RWPE2 (cell line): ENCODE measurements around the gene PKNOX2.

Experiments
- ATAC-seq: fragments of 200-7000 bp; cut with Tn5 transposase; 3 replicates; pipeline ENCODE4 v1.9.1; 2021; ENCODE audit warnings: low read depth
- DNase-seq: peaks from one replicate; pipeline ENCODE4 v3.0.0-alpha.2; 2020; ENCODE audit warnings: low spot score
- H3K27ac ChIP-seq: fragments of 450-650 bp; 2 replicates; pipeline ENCODE4 v1.5.1; 2017; ENCODE audit warnings: mild to moderate bottlenecking; ENCODE audit not compliant: poor library complexity, severe bottlenecking
- H3K27me3 ChIP-seq: fragments of 250-450 bp; sonication (Bioruptor Pico); 2 replicates; pipeline ENCODE4 v1.5.1; 2021; ENCODE audit warnings: mild to moderate bottlenecking, moderate library complexity; ENCODE audit not compliant: insufficient read depth, poor library complexity, severe bottlenecking
- H3K36me3 ChIP-seq: fragments of 250-450 bp; sonication (Bioruptor Pico); 2 replicates; pipeline ENCODE4 v1.5.1; 2020; ENCODE audit warnings: low read depth, mild to moderate bottlenecking, moderate library complexity
- H3K4me1 ChIP-seq: fragments of 250-450 bp; sonication (Bioruptor Pico); 2 replicates; pipeline ENCODE4 v1.5.1; 2021; ENCODE audit warnings: mild to moderate bottlenecking, moderate library complexity; ENCODE audit not compliant: insufficient read depth, poor library complexity, severe bottlenecking
- H3K4me3 ChIP-seq: fragments of 250-450 bp; sonication (Bioruptor Pico); 2 replicates; pipeline ENCODE4 v1.5.1; 2021; ENCODE audit warnings: mild to moderate bottlenecking, moderate library complexity; ENCODE audit not compliant: severe bottlenecking
- H3K9me3 ChIP-seq: fragments of 250-450 bp; sonication (Bioruptor Pico); 2 replicates; pipeline ENCODE4 v1.5.1; 2021; ENCODE audit warnings: mild to moderate bottlenecking, moderate library complexity; ENCODE audit not compliant: severe bottlenecking
- TF ChIP-seq, protein P1 (sequence below): fragments of 450-650 bp; IDR thresholded peaks from one replicate; pipeline ENCODE4 v1.5.1; 2017; ENCODE audit warnings: mild to moderate bottlenecking, moderate library complexity; ENCODE audit not compliant: poor library complexity, severe bottlenecking

The PKNOX2 gene

GRCh38 chr11:125253795-125254525, 89.4 kb downstream of the PKNOX2 start:
- ATAC-seq = no peak
- TF ChIP-seq, protein P1, sequence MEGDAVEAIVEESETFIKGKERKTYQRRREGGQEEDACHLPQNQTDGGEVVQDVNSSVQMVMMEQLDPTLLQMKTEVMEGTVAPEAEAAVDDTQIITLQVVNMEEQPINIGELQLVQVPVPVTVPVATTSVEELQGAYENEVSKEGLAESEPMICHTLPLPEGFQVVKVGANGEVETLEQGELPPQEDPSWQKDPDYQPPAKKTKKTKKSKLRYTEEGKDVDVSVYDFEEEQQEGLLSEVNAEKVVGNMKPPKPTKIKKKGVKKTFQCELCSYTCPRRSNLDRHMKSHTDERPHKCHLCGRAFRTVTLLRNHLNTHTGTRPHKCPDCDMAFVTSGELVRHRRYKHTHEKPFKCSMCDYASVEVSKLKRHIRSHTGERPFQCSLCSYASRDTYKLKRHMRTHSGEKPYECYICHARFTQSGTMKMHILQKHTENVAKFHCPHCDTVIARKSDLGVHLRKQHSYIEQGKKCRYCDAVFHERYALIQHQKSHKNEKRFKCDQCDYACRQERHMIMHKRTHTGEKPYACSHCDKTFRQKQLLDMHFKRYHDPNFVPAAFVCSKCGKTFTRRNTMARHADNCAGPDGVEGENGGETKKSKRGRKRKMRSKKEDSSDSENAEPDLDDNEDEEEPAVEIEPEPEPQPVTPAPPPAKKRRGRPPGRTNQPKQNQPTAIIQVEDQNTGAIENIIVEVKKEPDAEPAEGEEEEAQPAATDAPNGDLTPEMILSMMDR = no peak
- no peaks in the 10 kb centered on the region for H3K27me3 ChIP-seq
- H3K27ac ChIP-seq = no peak overlapping the region
- H3K9me3 ChIP-seq = no peaks in the 10 kb centered on the region
- no peak overlapping the region for H3K4me3 ChIP-seq
- no peaks in the 10 kb centered on the region for H3K36me3 ChIP-seq
- no peak for DNase-seq
- no peaks in the 10 kb centered on the region for H3K4me1 ChIP-seq

DNA sequence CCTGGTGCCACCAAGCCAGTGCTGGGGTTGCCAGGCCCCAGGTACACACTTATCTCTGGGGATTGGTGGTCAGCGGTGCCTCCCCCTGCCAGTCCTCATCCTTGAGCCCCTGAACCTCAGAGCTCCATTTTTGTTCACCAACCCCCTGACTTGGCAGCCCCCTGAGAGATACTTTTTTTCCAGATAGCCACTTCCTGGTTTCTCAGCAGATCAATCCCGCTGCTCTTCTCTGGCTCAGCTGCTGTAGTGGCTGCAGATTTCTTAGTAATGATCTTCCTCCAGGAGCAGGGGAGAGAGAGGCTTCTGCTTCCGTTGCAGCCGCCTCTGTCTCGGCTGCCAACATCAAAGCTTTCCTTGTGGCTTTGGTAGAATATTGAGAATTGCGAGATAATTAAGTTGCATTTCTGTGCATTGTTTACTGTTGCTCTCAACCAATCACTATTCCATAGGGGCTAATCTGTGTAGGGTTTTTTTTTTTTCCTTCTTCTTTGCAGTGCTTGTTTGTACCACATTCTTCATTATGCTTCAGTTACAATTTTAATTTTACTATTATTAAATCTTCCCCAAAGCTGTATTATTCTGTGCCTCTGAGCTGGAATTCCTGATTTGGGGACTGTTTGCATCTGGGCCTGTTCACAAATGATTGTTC, 92.1 kb downstream of the PKNOX2 start:
- ATAC-seq = no peak
- Histone ChIP-seq H3K4me1 (no peaks in the 10 kb centered on the region), H3K27me3 (no peaks in the 10 kb centered on the region), H3K27ac (no peak overlapping the region), H3K9me3 (no peaks in the 10 kb centered on the region), H3K4me3 (no peak overlapping the region), H3K36me3 (no peaks in the 10 kb centered on the region)
- DNase-seq = no peak
- TF ChIP-seq, protein P1 = no peak

DNA sequence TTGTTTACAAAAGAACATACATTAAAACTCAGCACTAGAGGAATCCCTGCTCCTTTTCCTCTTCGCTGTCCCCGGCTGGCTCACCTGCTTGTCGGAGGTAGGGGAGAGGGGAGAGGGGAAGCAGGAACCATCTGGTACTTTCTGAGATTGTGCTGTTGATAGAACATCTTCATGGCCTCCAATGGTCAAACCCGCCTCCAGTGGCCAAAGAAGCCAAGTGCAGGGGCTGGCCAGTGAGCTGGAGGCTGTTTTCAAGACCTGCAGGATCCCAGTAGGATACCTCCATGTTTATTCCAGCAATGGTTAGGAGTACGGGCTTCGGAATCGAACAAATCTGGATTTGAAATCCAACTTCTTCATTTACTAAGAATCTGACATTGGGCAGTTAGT, 92.6 kb downstream of the PKNOX2 start:
- ATAC-seq (no peak), DNase-seq (no peak)
- Histone ChIP-seq H3K27me3 (no peaks in the 10 kb centered on the region), H3K27ac (no peak overlapping the region), H3K9me3 (no peaks in the 10 kb centered on the region), H3K36me3 (no peaks in the 10 kb centered on the region), H3K4me1 (no peaks in the 10 kb centered on the region), H3K4me3 (no peak overlapping the region)
- TF ChIP-seq, protein P1 = no peak

DNA sequence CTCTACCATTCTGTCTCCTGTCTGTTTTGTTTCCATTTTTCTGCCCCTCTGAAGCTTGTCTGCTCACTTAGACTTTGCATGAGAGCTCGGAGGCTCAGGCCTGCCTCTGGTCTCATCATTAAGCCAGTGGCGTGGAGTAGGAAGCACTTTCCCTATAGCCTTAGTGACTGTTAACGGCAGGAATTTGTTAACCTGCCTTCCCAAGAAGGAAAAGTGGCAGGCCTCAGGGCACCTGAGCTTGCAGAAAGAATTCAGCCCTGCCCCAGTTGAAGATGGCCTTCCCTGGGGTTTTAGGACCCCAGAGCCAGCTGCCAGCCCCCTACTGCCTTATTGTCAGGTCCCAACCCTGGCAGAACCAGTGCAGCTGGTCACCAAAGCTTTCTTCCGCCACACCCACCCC, 93.2 kb downstream of the PKNOX2 start:
- ATAC-seq (no peak), DNase-seq (no peak)
- no peaks in the 10 kb centered on the region for H3K4me1 ChIP-seq
- no peak overlapping the region for H3K27ac ChIP-seq
- TF ChIP-seq, protein P1 = no peak
- H3K4me3 ChIP-seq = no peak overlapping the region
- H3K36me3 ChIP-seq = no peaks in the 10 kb centered on the region
- peaks cover 3% of the 10 kb centered on the region for H3K27me3 ChIP-seq
- H3K9me3 ChIP-seq = no peaks in the 10 kb centered on the region
